Psoas muscle (tissue), 8 donors: ENCODE data around the gene SOCS7. TPM values are rescaled to one million over a fixed set of nuclear protein-coding genes. Genes with fewer than 3 reads are reported as not detected.
A peak's percentile ranks its signal among the peaks of the same experiment; 100 is the strongest.

ENCODE experiments used
- ATAC-seq, 4 donors: fragments of 200-7000 bp; cut with Tn5 transposase; one replicate each; pipeline ENCODE4 v1.9.1; 2020; ENCODE audit warnings: moderate library complexity in 3 of 4, mild to moderate bottlenecking in 2 of 4
- DNase-seq, 2 donors: peaks; one replicate each; pipeline ENCODE4 v3.0.0-alpha.2; 2020
- H3K27ac ChIP-seq: fragments of 200-600 bp; one replicate; pipeline ENCODE4 v1.8.0; 2022
- H3K27me3 ChIP-seq, 3 donors: fragments of 200-600 bp in 1 of 3; one replicate each; pipeline versions ENCODE4 v1.6.1 to v1.8.0; 2013 to 2022; ENCODE audit warnings: low read length in 2 of 3, mild to moderate bottlenecking in 2 of 3, moderate library complexity in 1 of 3; ENCODE audit not compliant: insufficient read depth in 3 of 3
- H3K36me3 ChIP-seq, 2 donors: fragments of 200-600 bp in 1 of 2; one replicate each; pipeline versions ENCODE4 v1.6.1 to v1.8.0; 2013 to 2022; ENCODE audit warnings: low read depth in 1 of 2, mild to moderate bottlenecking in 1 of 2, moderate library complexity in 1 of 2; ENCODE audit not compliant: insufficient read depth in 1 of 2
- H3K4me1 ChIP-seq: fragments of 200-600 bp; one replicate; pipeline ENCODE4 v1.8.0; 2022
- H3K4me3 ChIP-seq: fragments of 200-600 bp; one replicate; pipeline ENCODE4 v1.8.0; 2022; ENCODE audit warnings: mild to moderate bottlenecking
- H3K9me3 ChIP-seq: fragments of 200-600 bp; one replicate; pipeline ENCODE4 v1.8.0; 2022
- WGBS, 3 donors: extraction: QIAGEN DNeasy Blood & Tissue Kit; methylation state at CpG; one replicate each; pipeline versions ENCODE4 v1.1.6 to v1.1.7; 2013; 5-methylcytosine and 5-hydroxymethylcytosine counted together
- intact Hi-C, 2 donors: fragments of 100-400 bp; cut with DNase I; formaldehyde crosslinking; loops; one replicate each; pipeline versions ENCODE4 v1.11.0 to v1.14.2; 2022
- polyA plus RNA-seq, 3 donors: library from polyadenylated mRNA; stranded (reverse); fragments of 200-250 nt; gene quantifications; one replicate each; pipeline ENCODE4 v1.2.3, GENCODE V29; 2013
- total RNA-seq, 4 donors: library from RNA; stranded (reverse); fragmentation: NEBNext Ultra II Directional in 2 of 4; extraction: Animal tissue kit (Norgen Biotek cat#: 25700) in 2 of 4; gene quantifications; one replicate each; pipeline versions ENCODE4 v1.2.1 to v1.2.4, GENCODE V29; 2021 to 2023
- TF ChIP-seq, protein P1 (sequence below): fragments of 200-600 bp; IDR thresholded peaks from one replicate; pipeline ENCODE4 v1.8.0; 2022; ENCODE audit warnings: antibody characterized with exemption
- donor health status: healthy with polysubstance abuse.
- donor health status: DM: no; HTN: no; CAD: no; lungs with moderate emphysema.
- donor health status: Bipolar disorder and iron deficiency.
- donor health status: healthy.
- donor health status: DM: yes; HTN: yes; CAD: no.
- donor health status: DM: no; HTN: no; CAD: no.
- donor health status: DM: no; HTN: no; CAD: no.
- donor health status: DM: yes; HTN: yes; CAD: no.

SOCS7 gene
- total and polyA plus RNA-seq, 7 donors: 6.6 to 28.9 (median 23.9) TPM

DNA sequence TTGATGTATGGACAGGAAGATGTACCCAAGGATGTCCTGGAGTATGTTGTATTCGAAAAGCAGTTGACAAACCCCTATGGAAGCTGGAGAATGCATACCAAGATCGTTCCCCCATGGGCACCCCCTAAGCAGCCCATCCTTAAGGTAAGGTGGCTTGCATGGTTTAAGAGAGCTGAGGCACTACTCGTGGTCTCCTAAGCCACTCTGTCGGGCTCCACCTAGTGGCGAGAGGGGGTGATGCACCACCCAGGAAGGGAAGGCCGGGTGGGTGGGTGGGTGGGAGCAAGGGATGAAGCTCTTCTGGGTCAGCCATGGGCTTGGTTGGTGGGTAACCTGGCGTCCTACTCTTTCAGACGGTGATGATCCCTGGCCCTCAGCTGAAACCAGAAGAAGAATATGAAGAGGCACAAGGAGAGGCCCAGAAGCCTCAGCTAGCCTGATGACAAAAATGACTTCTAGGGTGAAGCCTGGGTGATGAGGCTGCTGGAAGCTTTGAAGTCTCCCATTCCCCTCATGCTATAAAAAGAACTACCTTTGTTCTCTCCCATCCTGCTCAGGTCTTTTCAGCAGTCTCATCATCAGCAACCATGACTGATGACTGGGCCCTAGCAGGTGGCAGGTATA lies 29.4 kb upstream of the SOCS7 start:
- ATAC-seq: peak; percentile 75 to 88 (median 80)
- intact Hi-C loops: no loop called here

DNA sequence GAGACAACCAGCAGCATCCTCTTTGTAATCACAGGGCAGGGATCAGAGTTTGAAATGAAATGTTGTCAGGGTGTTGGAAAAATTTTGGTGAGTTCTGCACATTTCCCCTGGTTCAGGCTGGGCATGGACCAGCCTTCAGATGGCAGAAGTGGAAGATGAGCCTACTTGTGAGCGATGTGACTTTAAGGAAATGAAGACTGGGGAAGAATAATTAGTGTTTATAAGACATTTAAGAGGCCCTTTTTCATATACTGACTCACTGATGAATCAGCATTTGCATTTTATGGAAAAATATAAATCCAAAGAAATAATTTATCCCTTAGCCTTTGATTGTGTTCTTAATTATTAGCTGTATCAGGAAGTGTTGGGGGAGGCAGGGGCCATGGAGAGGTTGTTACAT lies 28.7 kb upstream of the SOCS7 start:
- TF ChIP-seq, protein P1, sequence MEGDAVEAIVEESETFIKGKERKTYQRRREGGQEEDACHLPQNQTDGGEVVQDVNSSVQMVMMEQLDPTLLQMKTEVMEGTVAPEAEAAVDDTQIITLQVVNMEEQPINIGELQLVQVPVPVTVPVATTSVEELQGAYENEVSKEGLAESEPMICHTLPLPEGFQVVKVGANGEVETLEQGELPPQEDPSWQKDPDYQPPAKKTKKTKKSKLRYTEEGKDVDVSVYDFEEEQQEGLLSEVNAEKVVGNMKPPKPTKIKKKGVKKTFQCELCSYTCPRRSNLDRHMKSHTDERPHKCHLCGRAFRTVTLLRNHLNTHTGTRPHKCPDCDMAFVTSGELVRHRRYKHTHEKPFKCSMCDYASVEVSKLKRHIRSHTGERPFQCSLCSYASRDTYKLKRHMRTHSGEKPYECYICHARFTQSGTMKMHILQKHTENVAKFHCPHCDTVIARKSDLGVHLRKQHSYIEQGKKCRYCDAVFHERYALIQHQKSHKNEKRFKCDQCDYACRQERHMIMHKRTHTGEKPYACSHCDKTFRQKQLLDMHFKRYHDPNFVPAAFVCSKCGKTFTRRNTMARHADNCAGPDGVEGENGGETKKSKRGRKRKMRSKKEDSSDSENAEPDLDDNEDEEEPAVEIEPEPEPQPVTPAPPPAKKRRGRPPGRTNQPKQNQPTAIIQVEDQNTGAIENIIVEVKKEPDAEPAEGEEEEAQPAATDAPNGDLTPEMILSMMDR: no peak
- no peak for DNase-seq
- WGBS, 3 donors: 97 to 100% (median 99%) methylated on average over 1 of the region's 1 CpG
- Histone ChIP-seq H3K4me1 (no peaks in the 10 kb centered on the region), H3K36me3 (peaks cover 3 to 48% of the 10 kb centered on the region in 2 donors), H3K9me3 (no peaks in the 10 kb centered on the region), H3K27me3 (no peaks in the 10 kb centered on the region), H3K27ac (no peak overlapping the region), H3K4me3 (no peak overlapping the region)
- intact Hi-C loops: no loop called here
- no peak for ATAC-seq

More for the DNA sequence above, 29.4 kb upstream of the SOCS7 start:
- Histone ChIP-seq H3K27ac (no peak overlapping the region), H3K4me1 (no peaks in the 10 kb centered on the region), H3K9me3 (no peaks in the 10 kb centered on the region), H3K4me3 (no peak overlapping the region), H3K27me3 (no peaks in the 10 kb centered on the region), H3K36me3 (peaks cover 3 to 48% of the 10 kb centered on the region in 2 donors)
- TF ChIP-seq, protein P1: peak; percentile 78
- WGBS, 3 donors: 16 to 23% (median 23%) methylated on average over 8 of the region's 8 CpGs
- peak; percentile 64 to 78 for DNase-seq

DNA sequence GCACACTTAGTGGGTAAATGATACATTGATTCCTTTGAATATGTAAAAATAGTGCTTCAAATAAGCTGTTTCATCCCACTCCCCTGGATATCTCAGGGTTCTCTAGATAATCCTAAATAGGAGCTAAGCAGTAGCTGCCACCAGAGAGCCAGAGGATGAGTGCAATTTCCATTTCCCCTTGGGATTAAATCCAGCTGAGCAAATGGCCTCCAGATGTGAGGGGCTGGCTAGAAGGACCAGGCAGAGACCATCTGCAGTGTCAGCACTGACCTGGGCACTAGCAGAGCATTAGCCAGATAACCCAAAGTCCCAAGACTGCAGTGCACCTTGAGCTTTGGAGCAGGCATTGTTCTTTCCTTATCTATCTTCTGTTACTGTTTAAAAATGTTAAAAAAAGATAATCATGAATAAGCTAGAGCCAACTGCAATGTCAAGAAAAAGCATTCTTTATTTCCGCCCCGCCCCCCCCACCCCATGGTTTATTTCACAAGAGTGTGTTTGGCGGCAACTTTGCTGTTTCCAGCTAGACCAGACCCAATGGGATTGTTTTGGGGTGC lies 27.4 kb upstream of the SOCS7 start:
- Histone ChIP-seq H3K27ac (no peak overlapping the region), H3K36me3 (peaks cover 3 to 41% of the 10 kb centered on the region in 2 donors), H3K4me1 (no peaks in the 10 kb centered on the region), H3K27me3 (no peaks in the 10 kb centered on the region), H3K4me3 (no peak overlapping the region), H3K9me3 (no peaks in the 10 kb centered on the region)
- intact Hi-C loops: no loop called here
- no peak for ATAC-seq
- DNase-seq: no peak
- WGBS, 3 donors: 85 to 90% (median 86%) methylated on average over 3 of the region's 3 CpGs
- TF ChIP-seq, protein P1: no peak

DNA sequence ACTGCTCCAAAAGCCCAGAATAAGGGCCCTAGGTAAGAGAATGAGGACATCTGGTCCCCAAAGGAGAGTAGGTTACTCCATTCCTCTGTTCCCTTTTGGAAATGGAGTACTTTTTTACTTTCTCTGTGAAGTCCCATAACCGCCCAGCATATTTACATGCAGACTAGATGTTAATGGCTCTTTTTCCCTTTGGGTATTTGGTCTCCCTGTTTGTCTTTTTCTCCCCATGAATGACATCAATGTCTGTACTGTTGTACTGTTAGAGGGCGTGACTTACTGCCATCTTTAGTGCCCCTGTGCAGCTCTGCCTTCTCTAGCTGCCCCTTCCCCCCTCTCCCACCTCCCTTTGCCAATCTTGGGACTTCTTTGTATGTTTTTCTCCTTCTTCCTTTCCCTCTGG lies 26.9 kb upstream of the SOCS7 start:
- no peak overlapping the region for H3K27ac ChIP-seq

More for the DNA sequence above, 26.9 kb upstream of the SOCS7 start:
- WGBS, 3 donors: 71 to 91% (median 77%) methylated on average over 2 of the region's 2 CpGs
- Histone ChIP-seq H3K27me3 (no peaks in the 10 kb centered on the region), H3K36me3 (peaks cover 3 to 35% of the 10 kb centered on the region in 2 donors), H3K9me3 (no peaks in the 10 kb centered on the region), H3K4me1 (no peaks in the 10 kb centered on the region), H3K4me3 (no peak overlapping the region)
- DNase-seq (no peak), ATAC-seq (no peak)
- TF ChIP-seq, protein P1: no peak
- intact Hi-C loops: no loop called here
